ENCODE measurements around the gene INHBC.

DNA sequence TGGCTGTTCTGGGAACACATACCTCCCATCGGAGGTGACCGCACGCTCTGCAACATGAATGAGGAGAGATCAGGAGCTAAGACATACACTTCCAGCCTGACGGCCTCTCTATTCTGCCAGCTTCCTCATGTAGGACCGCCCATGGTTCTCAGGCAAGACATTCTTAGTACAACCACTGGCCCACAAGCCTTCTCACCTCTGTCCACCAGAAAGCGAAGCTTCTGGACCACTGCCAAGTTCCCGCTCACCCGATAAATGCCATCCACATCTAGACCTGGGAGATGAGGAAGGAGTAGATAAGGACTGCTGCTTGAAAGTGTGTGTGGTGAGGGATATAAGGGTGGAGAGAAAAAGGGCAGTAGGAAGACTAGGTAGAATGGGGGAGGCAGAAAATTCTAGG, 39.8 kb downstream of the INHBC start:
- TF ChIP-seq POLR2AphosphoS5 (IDR thresholded peaks at IDR 0.05; ENCODE audit: low read depth, low read length) (no peak), SIN3A (IDR thresholded peaks at IDR 0.05; ENCODE audit: borderline replicate concordance, insufficient read depth, low read depth, low read length) (no peak)
- TF ChIP-seq, protein P1, sequence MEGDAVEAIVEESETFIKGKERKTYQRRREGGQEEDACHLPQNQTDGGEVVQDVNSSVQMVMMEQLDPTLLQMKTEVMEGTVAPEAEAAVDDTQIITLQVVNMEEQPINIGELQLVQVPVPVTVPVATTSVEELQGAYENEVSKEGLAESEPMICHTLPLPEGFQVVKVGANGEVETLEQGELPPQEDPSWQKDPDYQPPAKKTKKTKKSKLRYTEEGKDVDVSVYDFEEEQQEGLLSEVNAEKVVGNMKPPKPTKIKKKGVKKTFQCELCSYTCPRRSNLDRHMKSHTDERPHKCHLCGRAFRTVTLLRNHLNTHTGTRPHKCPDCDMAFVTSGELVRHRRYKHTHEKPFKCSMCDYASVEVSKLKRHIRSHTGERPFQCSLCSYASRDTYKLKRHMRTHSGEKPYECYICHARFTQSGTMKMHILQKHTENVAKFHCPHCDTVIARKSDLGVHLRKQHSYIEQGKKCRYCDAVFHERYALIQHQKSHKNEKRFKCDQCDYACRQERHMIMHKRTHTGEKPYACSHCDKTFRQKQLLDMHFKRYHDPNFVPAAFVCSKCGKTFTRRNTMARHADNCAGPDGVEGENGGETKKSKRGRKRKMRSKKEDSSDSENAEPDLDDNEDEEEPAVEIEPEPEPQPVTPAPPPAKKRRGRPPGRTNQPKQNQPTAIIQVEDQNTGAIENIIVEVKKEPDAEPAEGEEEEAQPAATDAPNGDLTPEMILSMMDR (IDR thresholded peaks at IDR 0.05) = no peak
- TF ChIP-seq, protein P2, sequence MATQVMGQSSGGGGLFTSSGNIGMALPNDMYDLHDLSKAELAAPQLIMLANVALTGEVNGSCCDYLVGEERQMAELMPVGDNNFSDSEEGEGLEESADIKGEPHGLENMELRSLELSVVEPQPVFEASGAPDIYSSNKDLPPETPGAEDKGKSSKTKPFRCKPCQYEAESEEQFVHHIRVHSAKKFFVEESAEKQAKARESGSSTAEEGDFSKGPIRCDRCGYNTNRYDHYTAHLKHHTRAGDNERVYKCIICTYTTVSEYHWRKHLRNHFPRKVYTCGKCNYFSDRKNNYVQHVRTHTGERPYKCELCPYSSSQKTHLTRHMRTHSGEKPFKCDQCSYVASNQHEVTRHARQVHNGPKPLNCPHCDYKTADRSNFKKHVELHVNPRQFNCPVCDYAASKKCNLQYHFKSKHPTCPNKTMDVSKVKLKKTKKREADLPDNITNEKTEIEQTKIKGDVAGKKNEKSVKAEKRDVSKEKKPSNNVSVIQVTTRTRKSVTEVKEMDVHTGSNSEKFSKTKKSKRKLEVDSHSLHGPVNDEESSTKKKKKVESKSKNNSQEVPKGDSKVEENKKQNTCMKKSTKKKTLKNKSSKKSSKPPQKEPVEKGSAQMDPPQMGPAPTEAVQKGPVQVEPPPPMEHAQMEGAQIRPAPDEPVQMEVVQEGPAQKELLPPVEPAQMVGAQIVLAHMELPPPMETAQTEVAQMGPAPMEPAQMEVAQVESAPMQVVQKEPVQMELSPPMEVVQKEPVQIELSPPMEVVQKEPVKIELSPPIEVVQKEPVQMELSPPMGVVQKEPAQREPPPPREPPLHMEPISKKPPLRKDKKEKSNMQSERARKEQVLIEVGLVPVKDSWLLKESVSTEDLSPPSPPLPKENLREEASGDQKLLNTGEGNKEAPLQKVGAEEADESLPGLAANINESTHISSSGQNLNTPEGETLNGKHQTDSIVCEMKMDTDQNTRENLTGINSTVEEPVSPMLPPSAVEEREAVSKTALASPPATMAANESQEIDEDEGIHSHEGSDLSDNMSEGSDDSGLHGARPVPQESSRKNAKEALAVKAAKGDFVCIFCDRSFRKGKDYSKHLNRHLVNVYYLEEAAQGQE (IDR thresholded peaks at IDR 0.05; ENCODE audit: insufficient read depth in 1 of 2, low read depth in 2 of 2, low read length in 1 of 2) = no peak
